Mucosa of rectum (tissue), 2 donors: Measurements from ENCODE around the gene WFDC5.
"Not testable (repeated sequence)": the region's sequence is repeated elsewhere in the genome, so short reads cannot be mapped to it uniquely, and the experiment has no call there.

Experiments used
- H3K27ac ChIP-seq, 2 donors: one replicate each; pipeline ENCODE4 v1.7.0; 2013; ENCODE audit warnings: inconsistent platforms in 2 of 2, low read depth in 2 of 2, low read length in 2 of 2
- H3K27me3 ChIP-seq, 2 donors: one replicate each; pipeline ENCODE4 v1.7.0; 2013; ENCODE audit warnings: low read length in 2 of 2; ENCODE audit not compliant: control insufficient read depth in 2 of 2, insufficient read depth in 2 of 2
- H3K36me3 ChIP-seq, 2 donors: one replicate each; pipeline ENCODE4 v1.7.0; 2013; ENCODE audit warnings: low read length in 2 of 2; ENCODE audit not compliant: control insufficient read depth in 2 of 2, insufficient read depth in 2 of 2
- H3K4me1 ChIP-seq, 2 donors: one replicate each; pipeline ENCODE4 v1.7.0; 2013; ENCODE audit warnings: low read length in 2 of 2, mild to moderate bottlenecking in 1 of 2; ENCODE audit not compliant: control insufficient read depth in 2 of 2, insufficient read depth in 2 of 2
- H3K4me3 ChIP-seq, 2 donors: one replicate each; pipeline ENCODE4 v1.7.0; 2013; ENCODE audit warnings: low read length in 2 of 2
- H3K9ac ChIP-seq, 2 donors: one replicate each; pipeline ENCODE4 v1.7.0; 2013; ENCODE audit warnings: low read length in 2 of 2, low read depth in 1 of 2, mild to moderate bottlenecking in 1 of 2
- H3K9me3 ChIP-seq, 2 donors: one replicate each; pipeline ENCODE4 v1.7.0; 2013; ENCODE audit warnings: low read length in 2 of 2; ENCODE audit not compliant: control insufficient read depth in 2 of 2
- donor health status: healthy.
- donor health status: Normal muscosa, but diverticular disease.

The WFDC5 gene

DNA sequence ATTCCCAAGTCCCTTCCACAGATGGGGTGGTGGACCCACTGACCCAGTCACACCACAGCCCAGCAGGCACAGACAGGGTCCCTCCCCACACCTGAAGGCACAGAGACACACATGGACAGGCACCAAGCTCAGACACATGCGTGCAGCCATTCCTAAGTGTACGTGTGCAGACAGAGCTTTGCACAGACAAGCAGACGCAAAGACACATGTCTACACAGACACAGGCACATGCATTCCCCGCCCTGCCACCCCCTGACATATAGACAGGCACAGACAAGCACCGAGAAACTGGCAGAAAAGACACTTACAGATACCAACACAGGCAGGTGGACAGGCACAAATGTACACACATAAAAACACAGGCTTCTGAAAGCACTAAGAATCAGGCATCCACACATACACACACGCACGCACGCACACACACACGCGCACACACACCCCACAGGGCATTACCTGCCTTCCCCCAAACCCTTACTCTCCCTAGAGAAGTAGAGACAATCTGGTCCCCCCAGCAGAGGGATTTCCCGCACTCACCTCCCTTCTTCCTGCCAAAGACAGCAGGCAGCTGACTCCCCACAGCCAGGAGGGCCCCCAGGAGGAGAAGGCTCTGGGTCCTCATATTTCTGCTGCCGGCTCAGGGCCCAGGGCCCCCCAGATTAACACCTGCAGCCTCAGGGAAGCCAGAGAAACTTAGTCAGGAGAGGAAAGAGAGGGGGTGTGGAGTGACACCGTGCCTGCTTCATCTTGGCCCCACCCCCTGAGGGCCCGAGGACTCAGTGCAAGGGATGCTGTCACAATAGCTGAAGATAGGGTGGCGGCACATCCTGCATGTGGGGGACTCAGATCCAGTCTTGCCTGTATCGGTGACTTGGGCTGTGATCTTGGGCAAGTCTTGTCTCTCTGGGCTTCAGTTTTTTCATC lies at the start of gene WFDC5:
Gene WFDC5, minus strand, starts transcription at position 710 of the 921 bp plus-strand sequence. Its CDS starts 91 bp downstream, at position 619.
- no peak within 1 kb of the TSS for H3K27ac ChIP-seq
- H3K9ac ChIP-seq = no peak within 1 kb of the TSS
- no peaks in the 10 kb centered on the region for H3K4me1 ChIP-seq
- H3K27me3 ChIP-seq = no peaks in the 10 kb centered on the region
- H3K9me3 ChIP-seq = no peaks in the 10 kb centered on the region
- H3K4me3 ChIP-seq = no peak within 1 kb of the TSS
- H3K36me3 ChIP-seq = no peaks in the 10 kb centered on the region

- Histone ChIP-seq H3K36me3 (no peaks in the 10 kb centered on the region), H3K27me3 (no peaks in the 10 kb centered on the region), H3K4me1 (peaks cover 2 to 11% of the 10 kb centered on the region in 2 donors), H3K27ac (peak overlapping the region; percentile 59 to 74), H3K9ac (no peak overlapping the region), H3K4me3 (peak overlapping the region in 1 of 2 donors; percentile 38), H3K9me3 (peaks cover 0 to 6% of the 10 kb centered on the region in 2 donors)
Measured at GRCh38 chr20:45163083-45163803, 48.3 kb upstream of the WFDC5 start.

DNA sequence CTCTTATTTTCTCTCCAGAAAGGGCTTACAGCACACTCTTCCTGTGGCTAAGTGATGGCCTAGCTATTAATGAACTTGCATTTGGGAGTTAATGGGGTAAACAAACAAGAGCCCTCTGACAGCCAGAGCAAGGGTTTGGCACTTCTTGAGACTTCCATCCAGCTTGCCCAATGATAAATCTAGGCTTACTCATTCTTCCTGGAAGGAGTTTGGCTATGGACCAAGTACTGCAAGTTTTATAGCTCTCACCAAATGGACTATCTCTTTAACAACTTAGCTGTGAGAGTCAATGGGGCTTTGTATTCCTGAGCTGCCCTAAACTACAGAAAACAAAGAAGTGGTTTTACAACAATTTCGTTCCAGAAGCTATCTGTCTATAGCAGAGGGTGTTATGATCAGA lies 43.0 kb upstream of the WFDC5 start:
- Histone ChIP-seq H3K9me3 (peaks cover 0 to 9% of the 10 kb centered on the region in 2 donors), H3K9ac (no peak overlapping the region), H3K27me3 (no peaks in the 10 kb centered on the region), H3K4me1 (peaks cover 10 to 17% of the 10 kb centered on the region in 2 donors), H3K4me3 (peak overlapping the region; percentile 16 to 38), H3K36me3 (no peaks in the 10 kb centered on the region), H3K27ac (peak overlapping the region; percentile 45 to 62)

DNA sequence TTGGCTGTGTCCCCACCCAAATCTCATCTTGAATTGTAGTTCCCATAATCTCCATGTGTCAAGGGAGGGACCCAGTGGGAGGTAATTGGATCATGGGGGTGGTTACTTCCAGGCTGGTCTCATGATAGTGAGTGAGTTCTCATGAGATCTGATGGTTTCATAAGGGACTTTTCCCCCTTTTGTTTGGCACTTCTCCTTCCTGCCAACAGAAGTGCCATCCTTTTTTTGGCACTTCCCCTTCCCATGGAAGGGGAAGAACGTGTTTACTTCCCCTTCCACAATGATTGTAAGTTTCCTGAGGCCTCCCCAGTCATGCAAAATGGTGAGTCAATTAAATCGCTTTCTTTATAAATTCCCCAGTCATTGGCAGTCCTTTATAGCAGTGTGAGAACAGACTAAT lies 41.7 kb upstream of the WFDC5 start:
- no peak overlapping the region for H3K4me3 ChIP-seq
- no peaks in the 10 kb centered on the region for H3K27me3 ChIP-seq
- peaks cover 10 to 16% of the 10 kb centered on the region in 2 donors for H3K4me1 ChIP-seq
- no peak overlapping the region for H3K27ac ChIP-seq
- no peaks in the 10 kb centered on the region for H3K36me3 ChIP-seq
- H3K9me3 ChIP-seq = peaks cover 0 to 9% of the 10 kb centered on the region in 2 donors
- no peak overlapping the region for H3K9ac ChIP-seq

DNA sequence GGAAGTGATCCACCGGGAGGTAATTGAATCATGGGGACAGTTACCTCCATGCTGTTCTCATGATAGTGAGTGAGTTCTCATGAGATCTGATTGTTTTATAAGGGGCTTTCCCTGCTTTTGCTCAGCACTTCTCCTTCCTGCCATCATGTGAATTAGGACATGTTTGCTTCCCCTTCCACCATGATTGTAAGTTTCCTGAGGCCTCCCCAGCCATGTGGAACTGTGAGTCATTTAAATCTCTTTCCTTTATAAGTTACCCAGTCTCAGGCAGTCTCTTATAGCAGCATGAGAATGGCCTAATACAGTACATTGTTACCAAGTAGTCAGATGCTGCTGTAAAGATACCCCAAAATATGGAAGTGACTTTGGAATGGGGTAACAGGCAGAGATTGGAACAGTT lies 39.8 kb upstream of the WFDC5 start:
- not testable (repeated sequence) for H3K36me3 ChIP-seq, H3K9me3 ChIP-seq, H3K27me3 ChIP-seq, H3K27ac ChIP-seq, H3K9ac ChIP-seq, H3K4me3 ChIP-seq
- H3K4me1 ChIP-seq = peaks cover 10 to 16% of the 10 kb centered on the region in 2 donors

DNA sequence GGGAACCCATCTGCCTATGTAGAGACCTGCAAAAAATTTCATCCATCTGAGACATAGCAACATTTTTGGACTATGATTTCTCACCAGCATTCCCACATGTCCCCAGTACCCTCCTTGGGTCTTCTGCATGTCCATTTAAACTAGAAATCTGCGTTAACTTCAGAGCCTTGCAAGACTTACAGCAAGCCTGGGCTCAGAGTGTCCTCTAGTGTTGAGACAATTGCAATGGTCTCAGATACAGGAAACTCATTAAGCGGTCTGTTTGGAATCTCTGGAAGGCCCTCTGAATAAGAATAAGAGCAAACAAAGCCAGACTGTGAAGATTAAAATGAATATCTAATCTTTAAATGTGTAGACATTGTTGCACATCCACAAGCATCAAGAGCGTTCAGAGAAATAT lies 39.2 kb upstream of the WFDC5 start:
- no peak overlapping the region for H3K9ac ChIP-seq
- H3K4me3 ChIP-seq = no peak overlapping the region
- peaks cover 0 to 6% of the 10 kb centered on the region in 2 donors for H3K9me3 ChIP-seq
- H3K27ac ChIP-seq = no peak overlapping the region
- H3K27me3 ChIP-seq = peaks cover 0 to 2% of the 10 kb centered on the region in 2 donors
- peaks cover 10 to 16% of the 10 kb centered on the region in 2 donors for H3K4me1 ChIP-seq
- no peaks in the 10 kb centered on the region for H3K36me3 ChIP-seq

DNA sequence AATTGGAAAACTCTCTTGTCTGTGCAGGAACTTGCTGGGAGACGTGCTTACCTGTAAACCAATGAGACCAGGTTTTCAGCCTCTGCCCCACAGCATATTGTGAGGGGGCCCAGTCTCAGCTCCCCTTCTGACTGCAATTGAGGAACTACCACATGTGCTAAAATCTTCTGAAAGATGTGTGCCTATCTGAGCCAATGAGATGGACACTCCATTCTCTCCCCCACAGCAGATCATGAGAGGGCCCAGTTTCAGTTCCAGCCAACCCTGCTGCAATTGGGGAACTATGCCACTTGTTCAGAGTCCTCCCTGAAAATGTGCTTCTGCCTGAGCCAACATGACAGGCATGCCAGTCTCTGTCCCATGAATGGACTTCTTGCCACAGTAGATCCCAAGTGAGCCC lies 38.8 kb upstream of the WFDC5 start:
- no peak overlapping the region for H3K4me3 ChIP-seq
- H3K27ac ChIP-seq = no peak overlapping the region

DNA sequence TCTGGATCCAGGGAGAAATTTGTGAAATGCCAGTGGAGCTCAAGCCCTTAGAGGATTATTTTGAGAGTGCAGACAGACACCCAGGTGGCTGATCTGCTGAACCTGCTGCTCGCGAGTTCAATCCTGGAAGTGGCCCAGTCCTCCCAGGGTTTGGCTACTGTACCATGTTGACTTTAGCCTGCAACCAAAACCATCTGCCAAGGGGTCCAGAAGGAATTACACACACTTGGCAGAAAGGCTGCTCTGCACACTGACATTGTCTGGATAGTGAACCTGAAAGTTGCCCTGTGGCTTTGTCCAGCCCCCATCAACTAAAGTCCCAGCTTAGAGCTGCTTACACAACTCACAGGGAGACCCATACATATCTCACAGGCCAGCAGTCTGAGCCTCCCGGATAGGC lies 38.2 kb upstream of the WFDC5 start:
- peaks cover 7 to 9% of the 10 kb centered on the region in 2 donors for H3K4me1 ChIP-seq
- no peak overlapping the region for H3K27ac ChIP-seq
- no peak overlapping the region for H3K4me3 ChIP-seq
- peaks cover 0 to 2% of the 10 kb centered on the region in 2 donors for H3K27me3 ChIP-seq
- H3K36me3 ChIP-seq = no peaks in the 10 kb centered on the region
- H3K9ac ChIP-seq = no peak overlapping the region
- H3K9me3 ChIP-seq = peaks cover 0 to 3% of the 10 kb centered on the region in 2 donors

More for the DNA sequence above, 38.8 kb upstream of the WFDC5 start:
- Histone ChIP-seq H3K9me3 (peaks cover 0 to 3% of the 10 kb centered on the region in 2 donors), H3K4me1 (peaks cover 10 to 15% of the 10 kb centered on the region in 2 donors), H3K9ac (no peak overlapping the region), H3K36me3 (no peaks in the 10 kb centered on the region), H3K27me3 (peaks cover 0 to 2% of the 10 kb centered on the region in 2 donors)

GRCh38 chr20:45152405-45152804 lies 37.4 kb upstream of the WFDC5 start:
- H3K27me3 ChIP-seq = peaks cover 0 to 2% of the 10 kb centered on the region in 2 donors
- no peak overlapping the region for H3K4me3 ChIP-seq
- no peak overlapping the region for H3K27ac ChIP-seq
- peaks cover 0 to 3% of the 10 kb centered on the region in 2 donors for H3K9me3 ChIP-seq
- H3K4me1 ChIP-seq = peaks cover 2 to 4% of the 10 kb centered on the region in 2 donors
- no peaks in the 10 kb centered on the region for H3K36me3 ChIP-seq
- H3K9ac ChIP-seq = no peak overlapping the region

- Histone ChIP-seq H3K27me3 (peaks cover 0 to 11% of the 10 kb centered on the region in 2 donors), H3K9me3 (no peaks in the 10 kb centered on the region), H3K4me3 (no peak overlapping the region)
Measured at GRCh38 chr20:45149062-45149461, 34.1 kb upstream of the WFDC5 start.

More at GRCh38 chr20:45149062-45149461, 34.1 kb upstream of the WFDC5 start:
- Histone ChIP-seq H3K36me3 (no peaks in the 10 kb centered on the region), H3K27ac (no peak overlapping the region), H3K4me1 (no peaks in the 10 kb centered on the region), H3K9ac (no peak overlapping the region)
